GM12873 (cell line): ENCODE data around the gene POLR2F.

Experiments used
- CTCF ChIP-seq: IDR thresholded peaks from 2 replicates; pipeline ENCODE4 v1.5.1; 2012; ENCODE audit warnings: low read depth, mild to moderate bottlenecking, moderate library complexity, low read length, control low read depth; ENCODE audit not compliant: insufficient read depth; ENCODE audit errors: missing control alignments

POLR2F gene

GRCh38 chr22:37967637-37968451 lies 14.3 kb downstream of the POLR2F start:
- TF ChIP-seq CTCF: no peak

GRCh38 chr22:37968452-37969251 lies 15.2 kb downstream of the POLR2F start:
- TF ChIP-seq CTCF: no peak

GRCh38 chr22:37970864-37971263 lies 17.4 kb downstream of the POLR2F start:
- no peak for TF ChIP-seq CTCF

- TF ChIP-seq CTCF: no peak
Measured at GRCh38 chr22:37971475-37972434, 18.3 kb downstream of the POLR2F start.

- TF ChIP-seq CTCF: no peak
Measured at GRCh38 chr22:37972527-37972926, 19.0 kb downstream of the POLR2F start.

- no peak for TF ChIP-seq CTCF
Measured at GRCh38 chr22:37973271-37974170, 20.0 kb downstream of the POLR2F start.
